Osteocyte (in vitro differentiated cells): ENCODE measurements around the gene ZNF280B. TPM values are rescaled to one million over a fixed set of nuclear protein-coding genes. Genes with fewer than 3 reads are reported as not detected.
"Not testable (repeated sequence)": the region's sequence is repeated elsewhere in the genome, so short reads cannot be mapped to it uniquely, and the experiment has no call there.

Experiments
- DNase-seq: peaks from one replicate; pipeline ENCODE4 v3.0.0; 2021; ENCODE audit warnings: mixed read lengths; ENCODE audit not compliant: unreplicated experiment; ENCODE audit errors: extremely low spot score
- H3K27ac Mint-ChIP-seq: one replicate; pipeline ENCODE4 v1.8.0; 2021; ENCODE audit warnings: mild to moderate bottlenecking, mixed read lengths; ENCODE audit not compliant: unreplicated experiment
- H3K27me3 Mint-ChIP-seq: one replicate; pipeline ENCODE4 v1.8.0; 2021; ENCODE audit warnings: mixed read lengths; ENCODE audit not compliant: unreplicated experiment
- H3K36me3 Mint-ChIP-seq: one replicate; pipeline ENCODE4 v1.8.0; 2021; ENCODE audit warnings: mixed read lengths; ENCODE audit not compliant: unreplicated experiment
- H3K4me1 Mint-ChIP-seq: one replicate; pipeline ENCODE4 v1.8.0; 2021; ENCODE audit warnings: mixed read lengths; ENCODE audit not compliant: unreplicated experiment
- H3K4me3 Mint-ChIP-seq: one replicate; pipeline ENCODE4 v1.8.0; 2021; ENCODE audit warnings: mild to moderate bottlenecking, moderate library complexity, mixed read lengths; ENCODE audit not compliant: unreplicated experiment
- H3K9me3 Mint-ChIP-seq: one replicate; pipeline ENCODE4 v1.8.0; 2021; ENCODE audit warnings: mixed read lengths; ENCODE audit not compliant: unreplicated experiment
- CTCF ChIP-seq: fragments of 200-600 bp; sonication (generic); IDR thresholded peaks from 2 replicates; pipeline ENCODE4 v1.5.0; 2021; ENCODE audit warnings: antibody characterized with exemption, mild to moderate bottlenecking, moderate library complexity
- total RNA-seq: library from RNA; stranded (reverse); gene quantifications from 2 replicates; pipeline ENCODE4 v1.2.1, GENCODE V29; 2021

ZNF280B gene
- total RNA-seq, 1 donor from 2014 or later, result 2.1 TPM

- Mint-ChIP-seq H3K9me3 (no peaks in the 10 kb centered on the region), H3K27me3 (peaks cover 4% of the 10 kb centered on the region), H3K4me3 (no peak overlapping the region), H3K36me3 (no peaks in the 10 kb centered on the region), H3K27ac (no peak overlapping the region), H3K4me1 (no peaks in the 10 kb centered on the region)
- DNase-seq, result no peak
- no peak for TF ChIP-seq CTCF
Measured at GRCh38 chr22:22534604-22535415, 26.3 kb upstream of the ZNF280B start.

- Mint-ChIP-seq H3K4me3 (no peak overlapping the region), H3K27me3 (peaks cover 4% of the 10 kb centered on the region), H3K4me1 (no peaks in the 10 kb centered on the region), H3K9me3 (no peaks in the 10 kb centered on the region), H3K27ac (no peak overlapping the region), H3K36me3 (no peaks in the 10 kb centered on the region)
- no peak for DNase-seq
- TF ChIP-seq CTCF, result no peak
Measured at GRCh38 chr22:22533863-22534262, 25.3 kb upstream of the ZNF280B start.

- no peak for DNase-seq
- no peak overlapping the region for H3K4me3 Mint-ChIP-seq
- H3K4me1 Mint-ChIP-seq, result no peaks in the 10 kb centered on the region
- H3K27ac Mint-ChIP-seq, result no peak overlapping the region
- H3K9me3 Mint-ChIP-seq, result no peaks in the 10 kb centered on the region
- TF ChIP-seq CTCF, result no peak
- H3K36me3 Mint-ChIP-seq, result no peaks in the 10 kb centered on the region
- H3K27me3 Mint-ChIP-seq, result no peaks in the 10 kb centered on the region
Measured at GRCh38 chr22:22533417-22533816, 24.9 kb upstream of the ZNF280B start.

- DNase-seq, H3K36me3 Mint-ChIP-seq, H3K4me3 Mint-ChIP-seq, H3K4me1 Mint-ChIP-seq, H3K27ac Mint-ChIP-seq, H3K27me3 Mint-ChIP-seq, H3K9me3 Mint-ChIP-seq: not testable (repeated sequence)
Measured at GRCh38 chr22:22532547-22533071, 24.1 kb upstream of the ZNF280B start.

GRCh38 chr22:22531770-22532546, 23.4 kb upstream of the ZNF280B start:
- Mint-ChIP-seq H3K27me3 (peaks cover 2% of the 10 kb centered on the region), H3K4me1 (no peaks in the 10 kb centered on the region), H3K9me3 (no peaks in the 10 kb centered on the region), H3K4me3 (no peak overlapping the region), H3K27ac (no peak overlapping the region), H3K36me3 (no peaks in the 10 kb centered on the region)
- TF ChIP-seq CTCF, result no peak
- DNase-seq, result no peak
